ENCODE data around the gene SERTAD3. TPM values are rescaled to one million over a fixed set of nuclear protein-coding genes. Genes with fewer than 3 reads are reported as not detected.
"Not testable (repeated sequence)": the region's sequence is repeated elsewhere in the genome, so short reads cannot be mapped to it uniquely, and the experiment has no call there.

Gene SERTAD3
- total and polyA plus RNA-seq, 2 of the 8 experiments (the other 6 are each of a cell fraction or from before 2014, with no cell fraction given) = 15.1 to 32.1 TPM

GRCh38 chr19:40475878-40476644, 31.9 kb upstream of the SERTAD3 start:
- H3K4me1 ChIP-seq (replicated peaks in 1 of 4; ENCODE audit: control insufficient read depth in 3 of 4, insufficient read depth in 4 of 4, low read length in 3 of 4); FAIRE-seq; H4K5ac ChIP-seq (ENCODE audit: insufficient read length, low read depth, low read length); DNase-seq (ENCODE audit: low read depth in 1 of 2, low spot score in 2 of 2); H2BK12ac ChIP-seq (ENCODE audit: low read depth, low read length); H3K36me3 ChIP-seq (ENCODE audit: control insufficient read depth in 2 of 4, insufficient read depth in 4 of 4, low read length in 3 of 4); H2BK5ac ChIP-seq (ENCODE audit: low read depth, low read length); H3K23ac ChIP-seq (ENCODE audit: insufficient read length); H3K14ac ChIP-seq (ENCODE audit: insufficient read length); H2BK120ac ChIP-seq (replicated peaks; ENCODE audit: low read depth, low read length); H4K8ac ChIP-seq (ENCODE audit: extremely low read depth, insufficient read depth, low read length); H2AFZ ChIP-seq (ENCODE audit: low read length); H3K56ac ChIP-seq (replicated peaks; ENCODE audit: insufficient read length, low read depth, low read length); H3K27ac ChIP-seq (ENCODE audit: low read depth, low read length); H3K79me2 ChIP-seq (ENCODE audit: control insufficient read depth in 1 of 2, insufficient read depth in 2 of 2, low read length in 2 of 2); H3K79me1 ChIP-seq (ENCODE audit: low read depth, low read length); H3K9ac ChIP-seq (replicated peaks in 1 of 4; ENCODE audit: extremely low read depth in 1 of 4, low read depth in 3 of 4, low read length in 3 of 4); H3K18ac ChIP-seq (ENCODE audit: extremely low read depth, low read length); H3K27me3 ChIP-seq (replicated peaks in 1 of 4; ENCODE audit: control insufficient read depth in 3 of 4, extremely low read depth in 1 of 4, insufficient read depth in 3 of 4, low read length in 3 of 4); H3K4ac ChIP-seq (replicated peaks; ENCODE audit: insufficient read length, low read depth, low read length); H2BK15ac ChIP-seq (ENCODE audit: low read length); H2BK20ac ChIP-seq (ENCODE audit: low read length); H3K4me3 ChIP-seq (ENCODE audit: extremely low read depth in 1 of 4, insufficient read depth in 2 of 4, low read depth in 3 of 4, low read length in 4 of 4); H2AK5ac ChIP-seq (ENCODE audit: low read depth, low read length); H3K9me3 ChIP-seq (ENCODE audit: insufficient read depth in 2 of 2, low read depth in 1 of 2, low read length in 1 of 2); H3K4me2 ChIP-seq (ENCODE audit: insufficient read depth in 1 of 2, low read depth in 2 of 2, low read length in 2 of 2); H3K23me2 ChIP-seq (ENCODE audit: low read depth, low read length); H4K91ac ChIP-seq (replicated peaks; ENCODE audit: insufficient read length, low read length); H4K20me1 ChIP-seq (replicated peaks in 1 of 2; ENCODE audit: control insufficient read depth in 1 of 2, insufficient read depth in 2 of 2, low read length in 2 of 2); POLR2A ChIA-PET (ENCODE audit: partially characterized antibody): not testable (repeated sequence)
- 91% methylated on average over 15 of the region's 15 CpGs; no CpG with 5 or more reads in 1 of the 2 experiments for WGBS, 2 experiments (ENCODE audit: extremely low coverage in 1 of 2, insufficient coverage in 1 of 2, insufficient read length in 1 of 2, insufficient replicate concordance in 2 of 2, low coverage in 1 of 2, low lambda C conversion rate in 2 of 2, missing lambda C conversion rate in 1 of 2)
- CTCF ChIA-PET (ENCODE audit: partially characterized antibody) = interaction anchor here (0.7 to 4.0 kb wide), 4 partner anchors 9 to 1924 kb away, joined by 3 to 26 read pairs (median 6); partner anchors contain the start of gene BLVRB
